ENCODE results near the gene PMAIP1. TPM values are rescaled to one million over a fixed set of nuclear protein-coding genes. Genes with fewer than 3 reads are reported as not detected.

PMAIP1 gene
- total and polyA plus RNA-seq, 9 of the 15 experiments (the other 6 are each of a cell fraction or from before 2014, with no cell fraction given): 8.0 to 22.9 (median 14.9) TPM

DNA sequence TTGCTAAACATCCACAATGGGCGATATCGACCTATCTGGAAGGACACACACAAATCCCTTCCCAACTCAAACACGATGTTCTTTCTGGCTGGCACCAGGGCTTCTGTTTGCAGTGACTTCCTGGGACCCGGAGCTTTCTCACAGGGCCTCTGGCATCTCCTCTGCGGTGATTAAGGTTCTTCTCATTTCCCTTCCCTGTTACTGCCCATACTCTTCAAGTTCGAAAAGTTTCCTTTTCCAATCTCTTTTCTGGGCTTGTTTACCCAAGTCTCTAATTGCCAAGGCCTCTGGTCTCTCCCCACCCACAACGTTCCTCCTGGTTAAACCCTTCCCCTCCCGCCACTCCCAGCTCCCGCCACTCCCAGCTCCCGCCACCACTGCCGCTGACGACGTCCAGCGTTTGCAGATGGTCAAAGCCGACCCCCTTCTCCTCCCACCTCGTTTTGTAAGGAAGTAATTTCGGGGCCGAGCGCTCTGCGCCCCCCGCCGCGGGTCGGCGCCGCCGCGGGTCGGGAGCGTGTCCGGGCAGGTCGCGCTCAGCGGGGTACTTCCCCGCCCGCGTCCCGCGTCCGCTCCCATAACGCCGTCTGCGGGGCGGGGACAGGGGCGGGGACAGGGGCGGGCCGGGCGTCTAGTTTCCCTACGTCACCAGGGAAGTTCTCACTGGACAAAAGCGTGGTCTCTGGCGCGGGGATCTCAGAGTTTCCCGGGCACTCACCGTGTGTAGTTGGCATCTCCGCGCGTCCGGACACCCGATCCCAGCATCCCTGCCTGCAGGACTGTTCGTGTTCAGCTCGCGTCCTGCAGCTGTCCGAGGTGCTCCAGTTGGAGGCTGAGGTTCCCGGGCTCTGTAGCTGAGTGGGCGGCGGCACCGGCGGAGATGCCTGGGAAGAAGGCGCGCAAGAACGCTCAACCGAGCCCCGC, at the start of gene PMAIP1 (continued):
- TF ChIP-seq, protein P1, sequence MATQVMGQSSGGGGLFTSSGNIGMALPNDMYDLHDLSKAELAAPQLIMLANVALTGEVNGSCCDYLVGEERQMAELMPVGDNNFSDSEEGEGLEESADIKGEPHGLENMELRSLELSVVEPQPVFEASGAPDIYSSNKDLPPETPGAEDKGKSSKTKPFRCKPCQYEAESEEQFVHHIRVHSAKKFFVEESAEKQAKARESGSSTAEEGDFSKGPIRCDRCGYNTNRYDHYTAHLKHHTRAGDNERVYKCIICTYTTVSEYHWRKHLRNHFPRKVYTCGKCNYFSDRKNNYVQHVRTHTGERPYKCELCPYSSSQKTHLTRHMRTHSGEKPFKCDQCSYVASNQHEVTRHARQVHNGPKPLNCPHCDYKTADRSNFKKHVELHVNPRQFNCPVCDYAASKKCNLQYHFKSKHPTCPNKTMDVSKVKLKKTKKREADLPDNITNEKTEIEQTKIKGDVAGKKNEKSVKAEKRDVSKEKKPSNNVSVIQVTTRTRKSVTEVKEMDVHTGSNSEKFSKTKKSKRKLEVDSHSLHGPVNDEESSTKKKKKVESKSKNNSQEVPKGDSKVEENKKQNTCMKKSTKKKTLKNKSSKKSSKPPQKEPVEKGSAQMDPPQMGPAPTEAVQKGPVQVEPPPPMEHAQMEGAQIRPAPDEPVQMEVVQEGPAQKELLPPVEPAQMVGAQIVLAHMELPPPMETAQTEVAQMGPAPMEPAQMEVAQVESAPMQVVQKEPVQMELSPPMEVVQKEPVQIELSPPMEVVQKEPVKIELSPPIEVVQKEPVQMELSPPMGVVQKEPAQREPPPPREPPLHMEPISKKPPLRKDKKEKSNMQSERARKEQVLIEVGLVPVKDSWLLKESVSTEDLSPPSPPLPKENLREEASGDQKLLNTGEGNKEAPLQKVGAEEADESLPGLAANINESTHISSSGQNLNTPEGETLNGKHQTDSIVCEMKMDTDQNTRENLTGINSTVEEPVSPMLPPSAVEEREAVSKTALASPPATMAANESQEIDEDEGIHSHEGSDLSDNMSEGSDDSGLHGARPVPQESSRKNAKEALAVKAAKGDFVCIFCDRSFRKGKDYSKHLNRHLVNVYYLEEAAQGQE (IDR thresholded peaks at IDR 0.05; ENCODE audit: borderline replicate concordance): peak; percentile 2; the same call in 1 of the 2 replicates
- TF ChIP-seq, protein P1 (CRISPR knock-in tag; IDR thresholded peaks at IDR 0.05; ENCODE audit: low read depth): peak; percentile 39; the same call in 1 of the 2 replicates
- TF ChIP-seq HNRNPUL1 (IDR thresholded peaks at IDR 0.05; ENCODE audit: low read length) (no peak), ZNF174 (CRISPR knock-in tag; IDR thresholded peaks at IDR 0.05) (no peak), BCLAF1 (IDR thresholded peaks at IDR 0.05; ENCODE audit: borderline replicate concordance in 1 of 2, control insufficient read depth in 1 of 2, low read depth in 2 of 2, low read length in 1 of 2) (no peak), MED1 (CRISPR knock-in tag; IDR thresholded peaks at IDR 0.05; ENCODE audit: borderline replicate concordance) (no peak), RFX5 (IDR thresholded peaks at IDR 0.05; ENCODE audit: low read depth, low read length) (no peak), NFXL1 (CRISPR knock-in tag; IDR thresholded peaks at IDR 0.05) (no peak), PCBP1 (IDR thresholded peaks at IDR 0.05; ENCODE audit: low read depth, low read length, poor library complexity, severe bottlenecking) (no peak), NFE2 (IDR thresholded peaks at IDR 0.05; ENCODE audit: low read depth) (no peak)
- TF ChIP-seq, protein P2, sequence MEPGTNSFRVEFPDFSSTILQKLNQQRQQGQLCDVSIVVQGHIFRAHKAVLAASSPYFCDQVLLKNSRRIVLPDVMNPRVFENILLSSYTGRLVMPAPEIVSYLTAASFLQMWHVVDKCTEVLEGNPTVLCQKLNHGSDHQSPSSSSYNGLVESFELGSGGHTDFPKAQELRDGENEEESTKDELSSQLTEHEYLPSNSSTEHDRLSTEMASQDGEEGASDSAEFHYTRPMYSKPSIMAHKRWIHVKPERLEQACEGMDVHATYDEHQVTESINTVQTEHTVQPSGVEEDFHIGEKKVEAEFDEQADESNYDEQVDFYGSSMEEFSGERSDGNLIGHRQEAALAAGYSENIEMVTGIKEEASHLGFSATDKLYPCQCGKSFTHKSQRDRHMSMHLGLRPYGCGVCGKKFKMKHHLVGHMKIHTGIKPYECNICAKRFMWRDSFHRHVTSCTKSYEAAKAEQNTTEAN (CRISPR knock-in tag; IDR thresholded peaks at IDR 0.05): peak; percentile 84; the same call in 1 of the 2 replicates
- TF ChIP-seq, protein P3, sequence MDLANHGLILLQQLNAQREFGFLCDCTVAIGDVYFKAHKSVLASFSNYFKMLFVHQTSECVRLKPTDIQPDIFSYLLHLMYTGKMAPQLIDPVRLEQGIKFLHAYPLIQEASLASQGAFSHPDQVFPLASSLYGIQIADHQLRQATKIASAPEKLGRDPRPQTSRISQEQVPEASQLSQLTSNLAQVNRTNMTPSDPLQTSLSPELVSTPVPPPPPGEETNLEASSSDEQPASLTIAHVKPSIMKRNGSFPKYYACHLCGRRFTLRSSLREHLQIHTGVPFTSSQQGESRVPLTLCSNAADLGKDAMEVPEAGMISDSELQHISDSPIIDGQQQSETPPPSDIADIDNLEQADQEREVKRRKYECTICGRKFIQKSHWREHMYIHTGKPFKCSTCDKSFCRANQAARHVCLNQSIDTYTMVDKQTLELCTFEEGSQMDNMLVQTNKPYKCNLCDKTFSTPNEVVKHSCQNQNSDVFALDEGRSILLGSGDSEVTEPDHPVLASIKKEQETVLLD (IDR thresholded peaks at IDR 0.05): no peak
